ENCODE data around the gene ROCK2.
"Not testable (repeated sequence)": the region's sequence is repeated elsewhere in the genome, so short reads cannot be mapped to it uniquely, and the experiment has no call there.

Gene ROCK2

DNA sequence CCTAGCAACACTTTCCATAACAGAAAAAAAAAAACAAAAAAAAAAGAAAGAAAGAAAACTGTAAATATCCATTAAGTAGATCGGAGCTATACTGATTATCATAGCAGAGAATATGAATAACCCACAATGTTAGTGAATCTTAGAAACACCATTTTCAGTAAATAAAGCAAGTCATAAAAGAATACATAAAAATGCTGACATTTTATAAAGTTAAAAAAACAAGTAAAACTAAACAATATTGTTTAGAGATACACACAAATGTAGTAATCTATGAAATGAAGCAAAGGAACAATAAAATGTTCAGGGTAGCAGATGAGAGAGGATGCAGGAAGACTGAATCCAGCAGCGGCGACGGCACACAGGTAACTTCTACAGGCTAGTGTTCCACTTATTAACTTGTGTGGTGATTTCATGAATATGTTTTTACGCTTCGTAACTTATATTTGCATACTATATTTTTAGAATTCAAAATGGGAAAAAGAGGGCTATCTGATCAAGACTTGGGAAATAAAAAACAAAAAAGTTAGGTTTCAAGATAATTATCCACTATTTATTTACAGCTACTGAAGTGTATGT lies 4.8 kb downstream of the ROCK2 start:
- DNase-seq = no peak

DNA sequence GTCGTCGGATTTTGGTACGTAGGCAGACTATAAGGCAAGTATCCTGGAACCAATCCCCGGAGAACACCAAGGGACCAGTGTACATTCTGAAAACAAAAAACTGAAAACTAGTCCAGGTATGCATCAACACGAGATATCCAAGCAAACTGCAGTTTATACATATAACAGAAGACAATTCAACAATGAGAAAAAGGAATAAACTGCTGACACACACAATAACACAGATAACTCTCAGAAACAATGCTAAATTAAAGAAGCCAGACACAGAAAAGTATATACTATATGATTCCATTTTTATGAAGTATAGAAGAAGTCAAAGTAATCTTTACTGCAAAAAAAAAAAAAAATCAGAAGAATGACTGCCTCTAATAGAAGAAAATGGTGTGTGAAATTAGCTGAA lies 5.9 kb downstream of the ROCK2 start:
- DNase-seq = no peak

DNA sequence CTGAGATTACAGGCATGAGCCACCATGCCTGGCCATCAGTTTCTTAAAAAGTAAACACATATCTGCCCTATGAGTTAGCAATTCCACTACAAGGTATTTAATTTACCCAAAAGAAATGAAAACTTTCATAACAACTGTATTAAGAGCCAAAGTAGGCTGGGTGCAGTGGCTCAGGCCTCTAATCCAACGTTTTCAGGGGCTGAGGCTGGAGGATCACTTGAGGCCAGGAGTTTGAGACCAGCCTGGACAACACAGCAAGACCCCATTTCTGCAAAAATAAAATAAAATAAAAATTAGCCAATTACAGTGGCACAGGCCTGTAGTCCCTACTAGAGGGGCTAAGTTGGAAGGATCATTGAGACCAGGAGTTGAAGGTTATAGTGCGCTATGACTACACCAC lies 6.5 kb downstream of the ROCK2 start:
- DNase-seq = no peak

DNA sequence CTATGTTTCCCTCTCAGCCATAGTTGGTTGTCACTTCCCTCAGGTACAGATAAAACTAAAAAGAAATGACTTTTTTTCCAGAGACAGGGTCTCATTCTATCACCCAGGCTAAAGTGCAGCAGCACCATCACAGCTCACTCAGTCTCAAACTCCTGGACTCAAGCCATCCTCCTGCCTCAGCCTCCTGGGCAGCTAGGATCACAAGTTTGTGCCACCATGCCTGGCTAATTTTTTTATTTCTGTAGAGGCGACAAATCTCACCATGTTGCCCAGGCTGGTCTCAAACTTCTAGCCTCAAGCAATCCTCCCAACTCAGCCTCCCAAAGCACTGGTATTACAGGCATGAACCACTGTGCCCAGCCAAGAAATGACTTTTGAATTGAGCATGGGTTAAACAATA lies 8.2 kb downstream of the ROCK2 start:
- no peak for DNase-seq

DNA sequence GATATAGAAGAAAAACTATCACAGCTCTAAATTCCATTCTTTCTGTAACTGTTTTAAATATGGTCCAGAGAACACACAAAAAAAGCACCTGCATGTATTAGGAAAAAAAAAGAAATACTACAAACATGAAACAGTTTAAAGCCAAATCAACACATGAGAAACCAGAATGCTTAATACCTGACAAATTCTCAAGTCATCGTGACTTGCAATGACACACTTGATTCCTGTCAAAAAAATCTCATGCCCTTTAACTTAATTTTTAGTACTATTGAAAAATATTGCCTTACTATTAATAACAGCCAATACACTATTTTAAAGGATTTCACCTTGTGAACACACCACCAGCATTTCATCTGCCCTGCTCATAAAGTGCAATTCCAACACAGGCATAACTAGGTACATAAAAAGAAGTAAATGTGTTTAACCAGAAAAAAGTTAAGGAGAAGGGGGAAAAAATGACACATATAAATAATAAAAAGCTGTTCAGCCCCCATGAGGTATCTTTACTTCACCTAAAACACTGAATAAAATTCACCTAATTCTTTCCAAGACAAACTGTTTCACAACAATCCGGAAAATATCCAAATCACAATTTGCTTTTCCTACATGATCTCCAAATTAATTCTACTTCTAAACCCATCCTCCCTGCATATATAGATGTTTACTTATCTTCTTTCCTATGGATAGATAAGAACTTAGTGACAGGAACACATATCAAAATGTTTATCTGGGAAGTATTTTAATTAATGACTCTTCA lies 10.8 kb downstream of the ROCK2 start:
- DNase-seq = no peak

DNA sequence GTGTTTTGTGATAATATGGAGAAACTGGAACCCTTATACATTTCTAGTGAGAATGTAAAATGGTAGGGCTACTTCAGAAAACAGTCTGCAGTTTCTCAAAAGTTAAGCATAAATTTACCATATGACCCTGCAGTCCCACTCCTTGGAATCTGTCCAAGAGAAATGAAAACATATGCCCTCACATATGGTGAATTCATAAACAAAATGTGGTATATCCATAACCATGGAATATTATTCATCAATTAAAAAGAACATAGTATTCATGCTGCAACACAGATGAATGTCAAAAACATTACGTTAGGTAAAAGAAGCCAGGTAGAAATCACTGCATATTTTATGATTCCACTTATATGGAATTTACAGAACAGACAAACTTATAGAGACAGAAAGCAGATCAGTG lies 11.8 kb downstream of the ROCK2 start:
- no peak for DNase-seq

DNA sequence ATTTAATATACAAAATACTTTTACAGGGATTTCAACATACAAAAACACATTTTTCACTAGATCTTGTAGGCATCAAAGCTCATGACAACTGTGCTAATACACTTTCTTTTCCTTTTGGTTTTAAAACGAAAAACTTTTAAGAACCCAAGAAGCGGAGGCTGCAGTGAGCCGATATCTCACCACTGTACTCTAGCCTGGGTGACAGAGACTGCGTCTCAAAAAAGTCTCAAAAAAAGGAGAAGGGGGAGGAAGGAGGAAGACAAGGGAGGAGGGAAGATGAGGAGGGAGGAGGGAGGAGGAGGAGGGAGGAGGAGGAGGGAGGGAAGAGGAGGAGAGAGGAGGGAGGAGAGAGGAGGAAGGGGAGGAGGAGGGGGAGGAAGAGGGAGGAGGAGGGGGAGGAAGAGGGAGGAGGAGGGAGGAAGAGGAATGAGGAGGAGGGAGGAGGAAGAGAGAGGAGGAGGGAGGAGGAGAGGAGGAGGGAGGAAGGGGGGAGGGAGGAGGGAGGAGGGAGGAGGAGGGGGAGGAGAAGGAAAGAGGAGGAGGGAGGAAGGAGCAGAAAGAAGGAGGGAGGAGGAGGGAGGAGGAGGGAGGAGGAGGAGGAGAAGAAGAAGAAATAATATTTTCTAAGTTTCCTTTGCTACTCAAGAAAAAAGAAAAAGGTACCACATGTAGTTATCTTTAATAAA lies 13.8 kb downstream of the ROCK2 start:
- no peak for DNase-seq

DNA sequence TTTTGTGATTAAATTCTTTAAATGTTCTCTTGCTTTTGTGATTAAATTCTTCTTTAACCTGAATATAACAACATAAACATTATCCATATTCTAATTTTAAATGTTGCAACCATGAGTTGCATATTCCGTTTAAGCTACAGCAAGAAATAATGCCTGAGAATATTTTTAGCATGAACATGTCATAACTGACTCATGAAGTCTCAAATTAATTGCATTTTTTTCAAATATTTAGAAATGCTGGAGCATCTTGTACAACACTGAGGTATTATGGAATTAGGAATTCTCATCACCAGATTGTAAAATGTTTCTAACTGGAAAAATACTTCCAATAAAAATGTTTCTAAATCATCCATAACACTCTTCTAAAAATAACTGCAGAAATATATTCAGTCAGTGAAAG lies 14.7 kb downstream of the ROCK2 start:
- no peak for DNase-seq

DNA sequence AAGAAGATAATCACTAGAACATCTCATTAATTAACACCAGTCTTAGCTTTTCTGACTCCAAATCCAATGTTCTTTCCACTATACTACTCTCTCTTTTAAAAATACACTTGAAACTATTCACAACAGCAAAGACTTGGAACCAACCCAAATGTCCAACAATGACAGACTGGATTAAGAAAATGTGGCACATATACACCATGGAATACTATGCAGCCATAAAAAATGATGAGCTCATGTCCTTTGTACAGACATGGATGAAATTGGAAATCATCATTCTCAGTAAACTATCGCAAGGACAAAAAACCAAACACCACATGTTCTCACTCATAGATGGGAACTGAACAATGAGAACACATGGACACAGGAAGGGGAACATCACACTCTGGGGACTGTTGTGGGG lies 15.9 kb downstream of the ROCK2 start:
- not testable (repeated sequence) for DNase-seq

DNA sequence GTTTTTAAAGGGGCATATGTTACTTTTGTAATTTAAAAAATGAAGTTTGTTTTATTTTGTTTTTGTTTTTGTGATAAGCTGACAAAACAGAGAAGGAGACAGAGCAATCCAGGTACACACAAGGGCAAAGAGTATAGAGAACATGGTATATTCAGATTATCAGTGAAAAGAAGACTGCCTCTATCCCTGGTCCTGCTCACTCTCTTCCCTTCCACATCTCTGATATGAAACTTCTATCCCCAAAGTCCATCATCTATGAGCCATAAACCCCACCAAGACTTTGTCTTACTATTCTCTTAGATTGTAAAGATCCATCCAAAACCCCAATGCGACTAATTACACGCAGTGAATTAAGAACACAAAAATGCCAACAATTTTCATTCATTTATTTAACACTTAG lies 16.6 kb downstream of the ROCK2 start:
- DNase-seq = no peak

DNA sequence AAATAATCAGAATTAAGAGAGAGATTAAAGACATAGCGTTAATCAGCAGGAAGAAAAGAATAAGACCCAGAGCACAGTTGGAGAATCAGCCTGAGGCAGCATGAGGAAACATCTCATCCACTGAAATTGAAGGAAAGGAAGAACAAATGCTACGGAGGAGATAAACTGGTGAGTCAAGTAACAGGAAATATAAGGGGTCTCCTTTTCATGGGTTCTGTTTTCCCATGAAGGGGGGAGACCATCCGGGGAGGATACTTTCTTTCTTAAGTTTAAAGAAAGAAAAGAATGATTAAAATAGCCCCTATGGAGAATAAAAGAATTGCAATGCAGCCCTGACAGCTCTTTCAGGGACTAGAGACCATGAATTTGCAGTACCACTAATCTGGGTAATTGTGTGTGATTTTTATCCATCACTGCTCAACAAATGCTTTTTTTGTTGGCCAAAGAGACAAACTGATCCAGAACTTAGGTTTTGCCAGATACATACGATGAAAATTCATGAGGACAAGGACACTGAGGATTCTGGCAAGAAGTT lies 17.7 kb downstream of the ROCK2 start:
- DNase-seq = no peak

DNA sequence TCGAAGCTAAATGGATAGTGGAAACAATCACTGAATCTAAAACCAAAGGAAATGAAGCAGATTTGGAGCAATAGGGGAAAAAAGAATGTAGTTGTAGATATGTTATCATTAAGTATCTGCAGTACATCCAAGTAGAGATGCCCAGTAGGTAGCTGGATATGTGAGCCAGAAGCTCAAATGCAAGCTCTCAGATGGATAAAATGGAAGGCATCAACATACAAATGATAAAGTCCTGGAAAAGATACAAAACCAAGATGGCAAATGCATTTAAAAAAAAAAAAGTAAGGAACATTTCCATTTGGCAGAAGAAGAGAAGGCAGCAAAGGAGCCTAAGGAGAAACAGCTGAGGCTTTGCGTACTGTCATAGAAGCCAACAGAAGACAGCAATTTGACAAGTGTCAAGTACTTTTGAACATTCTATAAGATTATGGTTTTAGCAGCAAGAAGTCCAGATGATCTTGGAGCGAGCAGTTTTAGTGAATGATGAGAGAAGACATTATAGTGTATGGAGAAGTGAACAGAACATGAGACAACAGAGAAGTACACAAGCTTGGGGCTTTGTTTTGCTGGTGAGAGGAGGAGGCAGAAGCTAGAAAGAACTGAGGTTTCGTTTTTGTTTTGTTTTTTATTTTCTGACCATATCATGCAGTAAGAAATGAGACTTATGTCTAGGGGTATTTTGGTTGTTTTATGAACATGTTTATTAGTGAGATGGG lies 18.3 kb downstream of the ROCK2 start:
- no peak for DNase-seq

DNA sequence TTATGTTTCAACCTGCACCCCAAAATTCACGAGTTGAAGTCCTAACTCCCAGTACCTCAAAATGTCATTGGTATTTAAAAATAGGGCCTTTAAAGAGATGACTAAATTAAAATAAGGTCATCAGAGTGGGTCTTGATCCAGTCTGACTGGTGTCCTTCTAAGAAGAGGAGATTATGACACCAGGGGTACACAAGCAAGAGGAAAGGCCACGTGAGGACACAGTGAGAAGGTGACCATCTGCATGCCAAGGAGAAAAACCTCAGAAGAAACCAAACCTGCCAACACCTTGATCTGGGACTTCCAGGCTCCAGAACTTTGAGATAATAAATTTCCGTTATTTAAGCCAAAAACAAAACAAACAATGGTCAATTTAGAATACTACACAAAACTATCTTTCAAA lies 22.6 kb downstream of the ROCK2 start:
- no peak for DNase-seq

DNA sequence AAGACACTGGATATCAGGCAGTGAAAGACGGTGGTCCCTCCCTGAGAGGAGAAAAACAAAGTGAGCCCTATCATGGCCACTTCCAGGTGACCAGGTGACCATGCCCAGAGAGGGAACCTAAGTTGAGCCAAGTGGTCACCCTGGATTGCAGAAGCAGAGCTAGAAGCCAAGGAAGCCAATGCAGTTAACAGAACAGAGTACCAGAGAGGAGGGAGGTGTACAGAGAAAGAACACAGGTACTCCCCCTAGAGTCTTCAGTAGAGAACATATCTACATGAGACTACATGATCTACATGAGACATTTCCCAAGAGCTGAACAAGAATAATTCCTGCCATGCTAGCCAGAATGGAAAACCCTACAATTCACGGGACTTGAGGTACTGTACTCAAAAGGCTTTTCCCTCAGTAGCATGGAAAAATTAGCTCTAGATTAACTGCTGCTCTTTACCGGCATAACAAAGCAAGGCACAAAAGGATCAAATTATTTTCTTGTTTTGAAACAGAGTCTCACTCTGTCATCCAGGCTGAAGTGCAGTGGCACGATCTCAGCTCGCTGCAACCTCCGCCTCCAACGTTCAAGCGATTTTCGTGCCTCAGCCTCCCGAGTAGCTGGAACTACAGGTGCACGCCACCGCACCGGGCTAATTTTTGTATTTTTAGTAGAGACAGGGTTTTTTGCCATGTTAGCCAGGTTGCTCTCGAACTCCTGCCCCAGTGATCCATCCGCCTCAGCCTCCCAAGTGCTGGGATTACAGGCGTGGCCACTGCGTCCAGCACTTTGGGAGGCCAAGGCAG lies 23.5 kb downstream of the ROCK2 start:
- DNase-seq = no peak

DNA sequence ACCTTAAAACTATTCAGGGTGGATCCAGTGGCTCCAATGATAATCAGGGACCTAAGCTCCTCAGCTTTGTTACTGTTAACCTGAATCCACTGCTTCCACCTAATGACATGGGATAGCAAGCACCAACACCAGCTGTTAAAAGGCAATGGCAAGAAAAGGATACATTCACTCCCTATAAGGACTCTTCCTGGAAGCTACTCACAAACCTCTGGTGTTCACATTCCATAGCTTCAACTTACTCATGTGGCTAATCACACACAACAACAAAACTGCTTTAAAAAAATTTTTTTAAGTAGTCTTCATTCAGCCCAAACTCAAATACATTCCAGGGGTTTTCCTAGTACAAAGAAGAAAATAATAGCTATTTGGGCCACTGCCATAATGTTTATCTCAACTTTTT lies 24.5 kb downstream of the ROCK2 start:
- no peak for DNase-seq

DNA sequence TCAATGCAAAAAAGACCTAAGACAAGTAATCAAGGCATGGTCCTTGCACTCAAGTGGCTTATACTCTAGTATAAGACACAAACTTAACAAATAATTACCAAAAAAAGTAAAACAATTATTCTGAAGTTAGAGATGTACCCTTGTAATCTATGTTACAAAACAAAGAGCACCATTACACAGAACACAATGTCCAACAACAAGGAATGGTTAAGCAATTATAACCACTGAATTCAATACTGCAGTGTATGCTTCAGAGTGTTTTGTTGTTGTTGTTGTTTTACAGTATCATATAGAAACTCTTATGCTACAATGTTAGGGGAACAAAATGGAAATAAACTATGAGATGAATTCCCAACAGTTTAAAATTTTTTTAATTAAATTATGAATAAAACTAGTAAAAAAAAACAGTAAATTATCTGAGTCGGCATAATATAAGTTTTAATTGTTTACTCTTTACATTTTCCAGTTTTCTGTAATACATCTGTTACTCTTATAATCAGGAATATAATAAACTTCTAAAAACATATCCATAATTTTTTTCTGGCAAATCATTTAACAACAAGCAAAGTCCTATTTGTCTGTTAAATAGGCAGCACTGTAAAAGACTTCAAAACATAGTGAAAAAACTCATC lies 29.2 kb downstream of the ROCK2 start:
- no peak for DNase-seq

DNA sequence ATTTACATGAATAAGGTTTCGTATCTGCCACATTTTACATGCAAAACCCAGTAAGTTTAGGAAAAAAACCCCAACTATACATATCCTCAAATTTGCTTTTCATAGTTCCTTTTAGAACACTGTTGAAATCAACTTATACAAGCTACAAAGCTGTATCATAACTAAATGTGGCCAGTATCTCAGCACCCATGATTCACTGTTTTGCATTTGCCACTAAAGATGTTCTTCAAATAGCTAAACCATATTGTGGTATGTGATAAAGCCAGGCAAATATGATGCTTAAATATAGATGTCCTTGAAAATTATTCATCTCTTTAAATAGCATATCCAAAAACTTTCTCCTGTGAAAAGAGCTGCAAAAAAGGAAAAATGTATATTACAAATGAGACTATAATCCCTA lies 29.9 kb downstream of the ROCK2 start:
- DNase-seq = no peak

DNA sequence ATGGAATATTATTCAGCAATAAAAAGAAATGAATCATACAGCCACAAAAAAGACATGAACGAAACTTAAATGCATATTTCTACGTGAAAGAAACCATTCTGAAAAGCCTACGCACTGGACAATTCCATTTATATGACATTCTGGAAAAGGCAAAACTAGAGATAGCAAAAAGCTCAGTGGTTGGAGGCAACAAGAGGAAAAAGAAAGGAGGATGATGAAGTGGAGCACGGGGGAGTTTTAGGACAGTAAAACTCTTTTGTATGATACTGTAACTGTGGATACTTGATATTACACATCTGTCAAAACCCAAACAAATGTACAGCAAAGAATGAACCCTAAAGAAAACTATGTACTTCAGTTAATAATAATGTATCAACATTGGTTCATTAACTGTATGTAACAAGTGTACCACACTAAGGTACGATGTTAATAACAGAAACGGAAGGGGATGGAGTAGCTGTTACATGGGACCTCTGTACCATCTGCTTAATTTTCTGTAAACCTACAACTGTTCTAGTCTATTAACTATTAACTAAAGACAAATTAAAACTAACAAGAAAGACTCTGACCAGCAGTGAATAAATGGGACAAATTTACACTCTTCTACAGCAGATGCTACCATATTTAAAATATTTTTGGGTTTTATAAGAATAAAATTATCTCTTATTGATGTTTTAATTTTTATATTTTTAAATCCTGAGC lies 31.5 kb downstream of the ROCK2 start:
- no peak for DNase-seq

DNA sequence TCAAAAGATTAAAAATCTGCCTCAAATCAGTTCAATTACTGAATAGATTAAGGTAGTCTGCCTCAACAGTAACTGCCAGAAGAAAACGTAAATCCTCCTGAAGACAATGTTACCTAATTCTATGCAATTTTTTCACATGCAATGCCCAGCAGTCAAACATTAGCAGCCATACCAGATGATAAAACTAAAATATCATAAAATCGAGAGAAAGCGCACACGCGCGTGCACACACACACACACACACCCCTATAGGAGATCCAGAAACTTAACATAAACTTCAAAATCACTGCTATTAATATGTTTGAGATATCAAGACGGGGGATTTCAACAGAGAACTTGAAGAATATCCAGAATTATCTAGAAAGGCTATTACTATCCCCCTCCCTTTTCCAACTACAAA lies 32.9 kb downstream of the ROCK2 start:
- no peak for DNase-seq

DNA sequence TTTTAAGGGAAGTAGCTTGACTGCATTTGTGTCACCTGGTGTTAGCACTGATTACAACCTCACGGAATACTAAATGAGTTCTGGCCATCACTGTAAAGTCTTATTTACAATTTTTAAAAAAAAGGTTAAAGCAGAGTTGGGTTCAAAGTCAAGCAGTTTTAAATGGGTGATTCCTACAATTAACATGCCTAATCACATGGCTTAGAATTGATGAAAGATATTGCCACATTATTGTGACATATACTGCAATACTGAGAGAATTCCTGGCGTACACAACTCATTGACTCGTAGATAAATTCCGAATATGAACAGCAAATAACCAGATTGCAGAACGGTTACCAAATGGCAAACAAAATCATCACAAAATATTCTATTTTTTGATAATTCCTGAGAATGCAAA lies 34.2 kb downstream of the ROCK2 start:
- no peak for DNase-seq

DNA sequence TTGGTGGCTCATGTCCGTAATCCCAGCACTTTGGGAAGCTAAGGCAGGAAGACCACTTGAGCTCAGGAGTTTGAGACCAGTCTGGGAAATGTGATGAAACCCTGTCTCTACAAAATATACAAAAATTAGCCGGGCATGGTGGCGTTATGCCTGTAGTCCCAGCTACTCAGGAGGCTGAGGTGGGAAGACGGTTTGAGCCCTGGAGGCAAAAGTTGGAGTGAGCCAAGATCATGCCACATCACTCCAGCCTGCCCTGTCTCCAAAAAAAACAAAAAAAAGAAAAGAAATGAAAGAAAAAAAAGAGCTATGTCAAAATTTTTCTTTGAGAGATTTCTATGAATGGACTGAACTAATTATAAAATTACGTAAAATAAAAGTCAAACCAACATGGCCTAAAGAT lies 34.7 kb downstream of the ROCK2 start:
- no peak for DNase-seq
